H1 (cell line): ENCODE data around the gene CISH. TPM values are rescaled to one million over a fixed set of nuclear protein-coding genes. Genes with fewer than 3 reads are reported as not detected.

ENCODE experiments used
- CTCF ChIA-PET: fragments of 300-600 bp; sonication (Branson Sonifier 250); formaldehyde crosslinking; loops from one replicate; lab custom pipeline; 2021; ENCODE audit not compliant: partially characterized antibody; lab: Charles Lee
- POLR2A ChIA-PET: fragments of 300-600 bp; sonication (Branson Sonifier 250); formaldehyde crosslinking; loops from one replicate; lab custom pipeline; 2021; ENCODE audit warnings: inconsistent platforms; ENCODE audit not compliant: partially characterized antibody; lab: Charles Lee
- DNase-seq, 2 experiments: peaks; one replicate each; pipeline versions ENCODE4 v3.0.0 to v3.0.0-alpha.2; 2010 to 2022; ENCODE audit warnings: low spot score in 2 of 2, low read depth in 1 of 2, mixed read lengths in 1 of 2
- FAIRE-seq: peaks from 2 replicates; lab custom pipeline; 2011; peaks lifted over from hg19 to GRCh38; lab: Jason Lieb, UNC
- H2AFZ ChIP-seq: 2 replicates; pipeline ENCODE4 v1.8.1; 2012; ENCODE audit warnings: low read length, inconsistent platforms
- H2AK5ac ChIP-seq: 2 replicates; pipeline ENCODE4 v1.6.1; 2013; ENCODE audit warnings: low read depth, low read length
- H2BK120ac ChIP-seq: replicated peaks from 2 replicates; pipeline ENCODE3; 2013; ENCODE audit warnings: low read depth, low read length, inconsistent platforms
- H2BK12ac ChIP-seq: 2 replicates; pipeline ENCODE4 v1.6.1; 2013; ENCODE audit warnings: low read depth, low read length
- H2BK15ac ChIP-seq: 2 replicates; pipeline ENCODE4 v1.6.1; 2013; ENCODE audit warnings: low read length
- H2BK20ac ChIP-seq: 2 replicates; pipeline ENCODE4 v1.6.1; 2013; ENCODE audit warnings: low read length
- H2BK5ac ChIP-seq: 2 replicates; pipeline ENCODE4 v1.6.1; 2013; ENCODE audit warnings: low read depth, low read length
- H3K14ac ChIP-seq: 2 replicates; pipeline ENCODE4 v1.6.1; 2013; ENCODE audit warnings: inconsistent platforms; ENCODE audit not compliant: insufficient read length
- H3K18ac ChIP-seq: 2 replicates; pipeline ENCODE4 v1.6.1; 2013; ENCODE audit warnings: low read length; ENCODE audit errors: extremely low read depth
- H3K23ac ChIP-seq: 2 replicates; pipeline ENCODE4 v1.6.1; 2013; ENCODE audit warnings: inconsistent platforms; ENCODE audit not compliant: insufficient read length
- H3K23me2 ChIP-seq: 2 replicates; pipeline ENCODE4 v1.6.1; 2013; ENCODE audit warnings: low read depth, low read length
- H3K27ac ChIP-seq: 2 replicates; pipeline ENCODE4 v1.6.1; 2011; ENCODE audit warnings: low read depth, low read length, inconsistent platforms
- H3K27me3 ChIP-seq, 4 experiments: replicated peaks in 1 of 4; 1 replicate in 1 of 4; 2 replicates in 3 of 4; pipeline versions ENCODE4 v1.6.1 to v1.8.1; 2011 to 2013; ENCODE audit warnings: low read length in 3 of 4, mild to moderate bottlenecking in 3 of 4, inconsistent platforms in 2 of 4, mixed read lengths in 2 of 4, moderate library complexity in 1 of 4; ENCODE audit not compliant: control insufficient read depth in 3 of 4, insufficient read depth in 3 of 4; ENCODE audit errors: extremely low read depth in 1 of 4
- H3K36me3 ChIP-seq, 4 experiments: 2 replicates each; pipeline versions ENCODE4 v1.6.1 to v1.8.1; 2011 to 2013; ENCODE audit warnings: mild to moderate bottlenecking in 4 of 4, low read length in 3 of 4, moderate library complexity in 2 of 4, control low read depth in 1 of 4, inconsistent platforms in 1 of 4; ENCODE audit not compliant: insufficient read depth in 4 of 4, control insufficient read depth in 2 of 4
- H3K4ac ChIP-seq: replicated peaks from 2 replicates; pipeline ENCODE3; 2013; ENCODE audit warnings: low read length, low read depth, mixed read lengths, inconsistent platforms; ENCODE audit not compliant: insufficient read length
- H3K4me1 ChIP-seq, 4 experiments: replicated peaks in 1 of 4; 1 replicate in 1 of 4; 2 replicates in 3 of 4; pipeline versions ENCODE4 v1.6.1 to v1.8.1; 2011 to 2013; ENCODE audit warnings: low read length in 3 of 4, inconsistent platforms in 2 of 4, mixed read lengths in 1 of 4; ENCODE audit not compliant: insufficient read depth in 4 of 4, control insufficient read depth in 3 of 4
- H3K4me2 ChIP-seq, 2 experiments: 2 replicates each; pipeline versions ENCODE4 v1.6.1 to v1.8.1; 2011 to 2013; ENCODE audit warnings: low read depth in 2 of 2, low read length in 2 of 2, control low read depth in 1 of 2, inconsistent platforms in 1 of 2, mild to moderate bottlenecking in 1 of 2; ENCODE audit not compliant: insufficient read depth in 1 of 2
- H3K4me3 ChIP-seq, 4 experiments: fragments of 200-600, 300-600 bp in 1 of 4; sonication (generic), shearing (Covaris generic), sonication (Bioruptor Twin) in 1 of 4; 2 replicates each; pipeline versions ENCODE4 v1.5.1 to v1.8.1; 2011 to 2016; ENCODE audit warnings: low read length in 4 of 4, low read depth in 3 of 4, control low read depth in 2 of 4, inconsistent platforms in 2 of 4, mild to moderate bottlenecking in 2 of 4, mixed read lengths in 1 of 4, moderate library complexity in 1 of 4; ENCODE audit not compliant: insufficient read depth in 2 of 4; ENCODE audit errors: extremely low read depth in 1 of 4
- H3K56ac ChIP-seq: replicated peaks from 2 replicates; pipeline ENCODE3; 2013; ENCODE audit warnings: low read depth, mild to moderate bottlenecking, mixed read lengths, low read length, inconsistent platforms; ENCODE audit not compliant: insufficient read length
- H3K79me1 ChIP-seq: 2 replicates; pipeline ENCODE4 v1.6.1; 2013; ENCODE audit warnings: low read depth, low read length, control low read depth
- H3K79me2 ChIP-seq, 2 experiments: 2 replicates each; pipeline versions ENCODE4 v1.6.1 to v1.8.1; 2012 to 2013; ENCODE audit warnings: low read length in 2 of 2, mild to moderate bottlenecking in 2 of 2, inconsistent platforms in 1 of 2; ENCODE audit not compliant: insufficient read depth in 2 of 2, control insufficient read depth in 1 of 2
- H3K9ac ChIP-seq, 4 experiments: replicated peaks in 1 of 4; 1 replicate in 1 of 4; 2 replicates in 3 of 4; pipeline versions ENCODE4 v1.6.1 to v1.8.1; 2011 to 2013; ENCODE audit warnings: low read depth in 3 of 4, low read length in 3 of 4, control low read depth in 2 of 4, mild to moderate bottlenecking in 2 of 4, moderate library complexity in 2 of 4, inconsistent platforms in 1 of 4; ENCODE audit errors: extremely low read depth in 1 of 4
- H3K9me3 ChIP-seq, 2 experiments: 2 replicates each; pipeline versions ENCODE4 v1.6.1 to v1.8.1; 2012 to 2013; ENCODE audit warnings: mild to moderate bottlenecking in 2 of 2, moderate library complexity in 2 of 2, control low read depth in 1 of 2, inconsistent platforms in 1 of 2, low read depth in 1 of 2, low read length in 1 of 2, mixed read lengths in 1 of 2; ENCODE audit not compliant: insufficient read depth in 2 of 2
- H4K20me1 ChIP-seq, 2 experiments: replicated peaks in 1 of 2; 2 replicates each; pipeline versions ENCODE3 to v1.8.1; 2011 to 2013; ENCODE audit warnings: inconsistent platforms in 2 of 2, low read length in 2 of 2, mild to moderate bottlenecking in 1 of 2; ENCODE audit not compliant: insufficient read depth in 2 of 2, control insufficient read depth in 1 of 2
- H4K5ac ChIP-seq: 2 replicates; pipeline ENCODE4 v1.6.1; 2013; ENCODE audit warnings: low read length, low read depth, mixed read lengths, inconsistent platforms; ENCODE audit not compliant: insufficient read length
- H4K8ac ChIP-seq: 2 replicates; pipeline ENCODE4 v1.8.0; 2013; ENCODE audit warnings: mild to moderate bottlenecking, moderate library complexity, low read length, inconsistent platforms; ENCODE audit not compliant: insufficient read depth; ENCODE audit errors: extremely low read depth
- H4K91ac ChIP-seq: replicated peaks from 2 replicates; pipeline ENCODE3; 2013; ENCODE audit warnings: low read length, mixed read lengths, inconsistent platforms; ENCODE audit not compliant: insufficient read length
- CBX5 ChIP-seq: fragments of 300-800, 300-1000 bp; sonication (generic); IDR thresholded peaks from 2 replicates; pipeline ENCODE4 v1.7.1; 2016; ENCODE audit warnings: antibody characterized with exemption, low read length, low read depth
- KDM5A ChIP-seq: fragments of 200-600 bp; IDR thresholded peaks from 2 replicates; pipeline ENCODE4 v1.7.1; 2012; ENCODE audit warnings: mild to moderate bottlenecking, low read length, inconsistent platforms, mixed read lengths
- WGBS, 2 experiments: shearing (Covaris generic) in 1 of 2; methylation state at CpG; one replicate each; pipeline versions ENCODE4 v1.1.6 to v1.1.7; 2013 to 2015; ENCODE audit warnings: low lambda C conversion rate in 2 of 2, mixed read lengths in 2 of 2, inconsistent platforms in 1 of 2, low coverage in 1 of 2, missing lambda C conversion rate in 1 of 2; ENCODE audit not compliant: insufficient replicate concordance in 2 of 2, insufficient coverage in 1 of 2, insufficient read length in 1 of 2; ENCODE audit errors: extremely low coverage in 1 of 2, missing lambda C conversion rate in 1 of 2; 5-methylcytosine and 5-hydroxymethylcytosine counted together
- polyA plus RNA-seq, 7 experiments: library from polyadenylated mRNA; depleted of rRNA in 3 of 7; stranded (reverse) in 5 of 7; unstranded in 2 of 7; fragments of >200 nt in 5 of 7; fragments of 200-250 nt in 2 of 7; gene quantifications; 1 replicate in 5 of 7; 2 replicates in 1 of 7; 4 replicates in 1 of 7; pipeline versions ENCODE4 v1.2.1 to v1.2.3, GENCODE V29; 2011 to 2013; ENCODE audit warnings: missing spikeins in 2 of 7, mixed read lengths in 2 of 7
- total RNA-seq: library from RNA; stranded (reverse); fragmentation: NEBNext Ultra II Directional; extraction: Animal tissue kit (Norgen Biotek cat#: 25700); gene quantifications from 2 replicates; pipeline ENCODE4 v1.2.1, GENCODE V29; 2021

CISH gene
- total and polyA plus RNA-seq, 2 of the 8 experiments (the other 6 are each of a cell fraction or from before 2014, with no cell fraction given) = 1.9 to 2.2 TPM

DNA sequence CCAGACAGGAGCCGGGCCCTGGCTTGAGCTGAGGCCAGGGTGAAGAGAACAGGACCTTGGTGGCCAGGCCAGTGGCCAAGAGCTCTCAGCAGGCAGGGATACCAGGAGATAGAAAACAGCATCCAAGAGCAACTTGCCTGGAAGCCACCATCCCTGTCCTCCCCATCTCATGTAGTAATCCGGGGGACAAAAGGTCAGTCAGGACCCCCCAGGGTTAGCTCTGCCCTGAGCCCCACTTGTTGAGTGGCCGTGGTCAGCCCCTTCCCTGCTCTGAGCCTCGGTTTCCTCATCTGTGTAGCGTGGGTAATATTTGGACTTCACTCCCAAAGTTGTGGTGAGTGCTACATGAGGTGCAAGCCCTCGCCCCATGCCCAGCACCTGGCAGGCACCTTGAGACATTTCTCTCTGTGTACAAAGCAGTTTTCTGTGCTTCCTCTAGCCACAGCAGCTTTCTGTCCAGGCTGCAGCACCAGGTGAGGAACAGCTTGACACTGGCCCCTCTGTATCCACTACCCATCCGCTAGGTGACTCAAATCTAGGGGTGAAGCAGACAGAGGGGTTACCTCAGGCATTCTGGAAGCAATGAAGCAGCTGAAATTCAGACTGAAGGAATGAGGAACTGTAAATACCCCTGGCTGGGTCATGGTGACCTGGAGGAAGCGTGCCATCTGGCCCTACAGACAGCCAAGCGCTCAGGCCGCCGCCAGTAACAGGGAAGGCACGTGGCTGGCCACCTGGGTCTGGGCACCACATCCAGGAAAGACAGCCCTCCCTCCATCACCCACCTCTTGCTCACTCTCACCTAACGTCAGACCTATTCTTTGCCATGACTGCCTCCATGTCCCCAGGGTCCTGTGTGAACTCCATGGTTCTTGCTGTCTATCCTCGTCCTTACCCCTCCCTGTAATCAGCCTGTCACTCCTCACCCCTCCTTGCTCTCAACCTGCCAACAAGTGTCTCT lies 6.7 kb downstream of the CISH start:
- Histone ChIP-seq H3K4me1 (peaks cover 0 to 1% (median 0%) of the 10 kb centered on the region in 4 experiments; a peak in 1 of 7 replicates), H3K18ac (no peak overlapping the region), H3K56ac (no peak overlapping the region), H4K20me1 (peaks cover 3% of the 10 kb centered on the region in 2 experiments), H3K36me3 (no peaks in the 10 kb centered on the region), H3K27ac (no peak overlapping the region), H3K27me3 (peaks cover 0 to 5% (median 1%) of the 10 kb centered on the region in 4 experiments; a peak in 4 of 7 replicates), H2BK5ac (no peak overlapping the region), H2BK15ac (no peak overlapping the region), H3K14ac (no peak overlapping the region), H3K4me3 (no peak overlapping the region), H2BK20ac (no peak overlapping the region), H3K23ac (no peak overlapping the region), H3K79me2 (no peaks in the 10 kb centered on the region), H3K79me1 (no peaks in the 10 kb centered on the region), H2BK120ac (no peak overlapping the region), H2BK12ac (no peak overlapping the region), H3K23me2 (no peaks in the 10 kb centered on the region), H2AFZ (no peak overlapping the region), H4K5ac (no peak overlapping the region), H3K4ac (no peak overlapping the region), H3K9ac (no peak overlapping the region), H3K9me3 (no peaks in the 10 kb centered on the region), H3K4me2 (no peak overlapping the region), H4K91ac (no peak overlapping the region), H2AK5ac (no peak overlapping the region), H4K8ac (no peak overlapping the region)
- no peak for FAIRE-seq
- CTCF ChIA-PET = interaction anchor here (6.3 to 50.4 kb wide), 4 partner anchors 10 to 45 kb away, joined by 39 to 1262 read pairs (median 548); partner anchors contain the start of genes C3orf18, DOCK3, HEMK1 and MAPKAPK3
- no peak for DNase-seq
- POLR2A ChIA-PET = interaction anchor here (1.8 kb wide), 1 partner anchor 12 kb away, joined by 4 read pairs; no protein-coding TSS in a partner anchor
- 80% methylated on average over 14 of the region's 14 CpGs; no CpG with 5 or more reads in 1 of the 2 experiments for WGBS, 2 experiments
- no peak for TF ChIP-seq KDM5A
- no peak for TF ChIP-seq CBX5
